Tibial nerve (tissue), 4 donors: ENCODE data around the gene HSD17B11. TPM values are rescaled to one million over a fixed set of nuclear protein-coding genes. Genes with fewer than 3 reads are reported as not detected.

Experiments
- DNase-seq, 2 donors: peaks; one replicate each; pipeline ENCODE4 v3.0.0-alpha.2; 2019; ENCODE audit warnings: low spot score in 2 of 2
- H3K27ac ChIP-seq, 4 donors: fragments of 200-600 bp; sonication (generic) in 3 of 4; one replicate each; pipeline ENCODE4 v1.5.1; 2017 to 2019; ENCODE audit warnings: mild to moderate bottlenecking in 1 of 4
- H3K27me3 ChIP-seq, 2 donors: fragments of 200-600 bp; sonication (generic) in 1 of 2; one replicate each; pipeline versions ENCODE4 v1.5.1 to v1.6.0; 2017 to 2019
- H3K36me3 ChIP-seq, 3 donors: fragments of 200-600 bp; sonication (generic); one replicate each; pipeline ENCODE4 v1.5.1; 2018 to 2019
- H3K4me1 ChIP-seq, 4 donors: fragments of 200-600 bp; sonication (generic) in 3 of 4; one replicate each; pipeline ENCODE4 v1.5.1; 2017 to 2019
- H3K4me3 ChIP-seq, 4 donors: fragments of 200-600 bp; sonication (generic) in 3 of 4; one replicate each; pipeline ENCODE4 v1.5.1; 2017 to 2019; ENCODE audit warnings: mild to moderate bottlenecking in 1 of 4, moderate library complexity in 1 of 4
- H3K9me3 ChIP-seq, 4 donors: fragments of 200-600 bp; sonication (generic) in 3 of 4; one replicate each; pipeline ENCODE4 v1.5.1; 2017 to 2019
- EP300 ChIP-seq, 2 donors: sonication (generic); formaldehyde crosslinking; IDR thresholded peaks; one replicate each; pipeline ENCODE4 v1.6.1; 2017; ENCODE audit warnings: antibody characterized with exemption in 2 of 2, mild to moderate bottlenecking in 1 of 2
- POLR2A ChIP-seq, 2 donors: fragments of 450-650 bp; IDR thresholded peaks; one replicate each; pipeline ENCODE4 v1.6.1; 2017; ENCODE audit warnings: antibody characterized with exemption in 2 of 2, mild to moderate bottlenecking in 2 of 2, moderate library complexity in 2 of 2
- WGBS, 2 donors: methylation state at CpG; one replicate each; pipeline ENCODE4 v1.1.5; 2018; 5-methylcytosine and 5-hydroxymethylcytosine counted together
- total RNA-seq, 4 donors: library from RNA; depleted of rRNA; stranded (reverse); fragments of >200 nt; gene quantifications; one replicate each; pipeline ENCODE4 v1.1.0, GENCODE V29; 2016
- TF ChIP-seq, protein P1 (sequence below), 5 experiments: fragments of 200-600 bp in 3 of 5; fragments of 450-650 bp in 2 of 5; sonication (generic) in 3 of 5; IDR thresholded peaks; one replicate each; pipeline ENCODE4 v1.5.1; 2016 to 2019; ENCODE audit warnings: antibody characterized with exemption in 5 of 5, mild to moderate bottlenecking in 3 of 5, moderate library complexity in 2 of 5

The HSD17B11 gene
- total RNA-seq, 4 donors from 2014 or later: 62.4 to 75.1 (median 67.8) TPM

DNA sequence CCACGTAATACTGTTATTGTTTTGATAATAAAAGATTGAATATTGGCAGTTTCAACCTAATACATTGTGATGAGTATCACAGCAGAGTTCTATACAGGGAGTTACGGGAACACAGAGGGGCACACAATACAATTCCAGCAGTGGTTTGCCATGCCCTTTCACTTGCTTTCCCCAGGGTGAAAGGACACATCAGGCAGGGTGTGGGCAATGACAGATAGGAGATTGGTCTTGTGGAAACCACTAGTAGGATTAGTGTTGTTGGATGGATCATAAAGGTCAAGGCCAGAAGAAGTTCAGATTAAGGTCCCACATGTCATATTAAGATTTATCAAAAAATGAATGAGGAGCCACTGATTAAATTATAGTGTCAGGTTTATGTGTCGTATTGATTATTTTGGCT is 8.1 kb downstream of the HSD17B11 start:
- 56 to 66% methylated on average over 3 of the region's 3 CpGs for WGBS, 2 donors
- H3K27ac ChIP-seq: peak overlapping the region in 1 of 4 donors; percentile 28

DNA sequence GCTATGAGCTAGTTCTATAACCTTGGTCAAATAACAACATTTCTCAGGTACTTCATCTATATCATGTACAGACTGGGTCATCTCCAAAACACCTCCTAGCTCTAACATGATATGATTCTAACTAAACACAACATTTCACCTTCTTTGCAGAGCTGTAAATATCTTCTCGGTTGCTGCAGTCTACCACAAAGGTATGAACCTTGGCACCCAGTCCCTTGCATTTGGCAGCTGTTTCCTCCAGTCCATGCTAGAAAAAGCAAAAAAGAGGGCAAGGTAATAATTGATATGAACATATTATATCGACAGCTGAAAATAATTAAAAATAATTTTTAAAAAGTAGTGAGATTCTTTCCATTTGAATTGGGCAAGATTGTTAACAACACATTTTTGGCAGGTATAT is 8.9 kb downstream of the HSD17B11 start:
- H3K36me3 ChIP-seq: peaks cover 0 to 47% (median 0%) of the 10 kb centered on the region in 3 donors
- peaks cover 0 to 4% (median 0%) of the 10 kb centered on the region in 4 donors for H3K9me3 ChIP-seq
- no peak for DNase-seq
- H3K4me3 ChIP-seq: no peak overlapping the region
- no peaks in the 10 kb centered on the region for H3K27me3 ChIP-seq
- H3K4me1 ChIP-seq: peaks cover 0 to 7% (median 0%) of the 10 kb centered on the region in 4 donors
- WGBS, 2 donors: 54 to 81% methylated on average over 2 of the region's 2 CpGs
- H3K27ac ChIP-seq: no peak overlapping the region
- TF ChIP-seq EP300 (IDR thresholded peaks at IDR 0.05) (no peak), POLR2A (IDR thresholded peaks at IDR 0.05) (no peak)
- TF ChIP-seq, protein P1, sequence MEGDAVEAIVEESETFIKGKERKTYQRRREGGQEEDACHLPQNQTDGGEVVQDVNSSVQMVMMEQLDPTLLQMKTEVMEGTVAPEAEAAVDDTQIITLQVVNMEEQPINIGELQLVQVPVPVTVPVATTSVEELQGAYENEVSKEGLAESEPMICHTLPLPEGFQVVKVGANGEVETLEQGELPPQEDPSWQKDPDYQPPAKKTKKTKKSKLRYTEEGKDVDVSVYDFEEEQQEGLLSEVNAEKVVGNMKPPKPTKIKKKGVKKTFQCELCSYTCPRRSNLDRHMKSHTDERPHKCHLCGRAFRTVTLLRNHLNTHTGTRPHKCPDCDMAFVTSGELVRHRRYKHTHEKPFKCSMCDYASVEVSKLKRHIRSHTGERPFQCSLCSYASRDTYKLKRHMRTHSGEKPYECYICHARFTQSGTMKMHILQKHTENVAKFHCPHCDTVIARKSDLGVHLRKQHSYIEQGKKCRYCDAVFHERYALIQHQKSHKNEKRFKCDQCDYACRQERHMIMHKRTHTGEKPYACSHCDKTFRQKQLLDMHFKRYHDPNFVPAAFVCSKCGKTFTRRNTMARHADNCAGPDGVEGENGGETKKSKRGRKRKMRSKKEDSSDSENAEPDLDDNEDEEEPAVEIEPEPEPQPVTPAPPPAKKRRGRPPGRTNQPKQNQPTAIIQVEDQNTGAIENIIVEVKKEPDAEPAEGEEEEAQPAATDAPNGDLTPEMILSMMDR (IDR thresholded peaks at IDR 0.05): no peak

More for the DNA sequence above, 8.1 kb downstream of the HSD17B11 start:
- Histone ChIP-seq H3K4me1 (peaks cover 0 to 7% (median 0%) of the 10 kb centered on the region in 4 donors), H3K4me3 (no peak overlapping the region), H3K36me3 (peaks cover 0 to 47% (median 0%) of the 10 kb centered on the region in 3 donors), H3K27me3 (no peaks in the 10 kb centered on the region), H3K9me3 (peaks cover 0 to 4% (median 0%) of the 10 kb centered on the region in 4 donors)
- DNase-seq: no peak
- TF ChIP-seq, protein P1 (IDR thresholded peaks at IDR 0.05): no peak
- TF ChIP-seq POLR2A (IDR thresholded peaks at IDR 0.05) (no peak), EP300 (IDR thresholded peaks at IDR 0.05) (no peak)

DNA sequence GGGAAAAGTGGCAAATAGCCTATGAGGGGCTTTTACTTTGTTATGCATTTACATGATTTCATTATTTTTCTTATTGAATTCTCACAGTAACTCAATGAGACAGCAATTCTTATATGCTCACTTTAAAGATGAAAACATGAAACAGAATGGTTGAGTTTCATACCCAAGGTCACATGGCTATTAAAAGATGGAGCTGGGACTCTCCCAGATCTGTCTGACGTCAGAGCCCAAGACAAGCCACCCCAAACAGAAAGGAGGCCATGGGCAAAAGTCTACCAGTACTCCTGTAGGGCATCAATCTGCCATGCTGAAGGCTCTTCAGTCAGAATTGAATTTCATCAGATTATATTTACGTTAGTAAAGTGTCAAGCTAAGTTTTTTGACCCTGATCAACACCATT is 13.2 kb downstream of the HSD17B11 start:
- 78 to 80% methylated on average over 2 of the region's 2 CpGs for WGBS, 2 donors
- peaks cover 3 to 54% (median 3%) of the 10 kb centered on the region in 3 donors for H3K36me3 ChIP-seq
- no peaks in the 10 kb centered on the region for H3K27me3 ChIP-seq
- no peak overlapping the region for H3K27ac ChIP-seq
- no peak overlapping the region for H3K4me3 ChIP-seq
- DNase-seq: no peak
- no peaks in the 10 kb centered on the region for H3K9me3 ChIP-seq
- H3K4me1 ChIP-seq: peaks cover 0 to 21% (median 0%) of the 10 kb centered on the region in 4 donors
- TF ChIP-seq EP300 (IDR thresholded peaks at IDR 0.05): no peak

DNA sequence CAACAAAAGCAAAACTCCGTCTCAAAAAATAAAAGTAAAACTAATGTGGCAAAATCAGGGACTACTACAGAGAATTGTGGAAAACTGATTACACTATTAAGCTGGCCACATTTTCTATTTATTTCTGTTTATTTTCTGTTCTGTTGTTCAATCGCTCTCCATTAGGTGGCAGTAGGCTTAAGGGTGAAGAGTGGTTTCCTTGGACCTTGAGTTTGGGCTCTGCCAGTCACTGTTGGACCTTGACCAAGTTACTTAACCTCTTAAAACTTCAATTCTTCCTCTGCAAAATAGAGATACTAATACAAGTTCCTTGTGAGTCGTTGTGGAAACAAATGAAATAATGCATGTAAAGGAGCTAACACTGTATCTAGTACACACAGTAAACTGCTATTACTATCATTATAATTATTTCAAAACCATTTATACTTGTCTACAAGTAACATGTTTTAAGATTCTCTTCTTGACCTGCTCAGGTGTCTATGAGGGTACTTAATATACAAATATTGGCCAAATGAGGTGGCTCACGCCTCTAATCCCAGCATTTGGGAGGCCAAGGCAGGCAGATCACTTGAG is 15.2 kb downstream of the HSD17B11 start:
- no peaks in the 10 kb centered on the region for H3K27me3 ChIP-seq
- H3K4me3 ChIP-seq: no peak overlapping the region
- peaks cover 0 to 19% (median 0%) of the 10 kb centered on the region in 4 donors for H3K4me1 ChIP-seq
- TF ChIP-seq, protein P1 (IDR thresholded peaks at IDR 0.05): peak; percentile 54 to 77 (median 59)
- TF ChIP-seq POLR2A (IDR thresholded peaks at IDR 0.05): no peak
- peak in 1 of 2 donors; percentile 50 for TF ChIP-seq EP300 (IDR thresholded peaks at IDR 0.05)
- no peak overlapping the region for H3K27ac ChIP-seq
- H3K36me3 ChIP-seq: peaks cover 4 to 60% (median 10%) of the 10 kb centered on the region in 3 donors
- 44 to 48% methylated on average over 4 of the region's 4 CpGs for WGBS, 2 donors
- DNase-seq: peak in 1 of 2 donors; percentile 77
- H3K9me3 ChIP-seq: no peaks in the 10 kb centered on the region

DNA sequence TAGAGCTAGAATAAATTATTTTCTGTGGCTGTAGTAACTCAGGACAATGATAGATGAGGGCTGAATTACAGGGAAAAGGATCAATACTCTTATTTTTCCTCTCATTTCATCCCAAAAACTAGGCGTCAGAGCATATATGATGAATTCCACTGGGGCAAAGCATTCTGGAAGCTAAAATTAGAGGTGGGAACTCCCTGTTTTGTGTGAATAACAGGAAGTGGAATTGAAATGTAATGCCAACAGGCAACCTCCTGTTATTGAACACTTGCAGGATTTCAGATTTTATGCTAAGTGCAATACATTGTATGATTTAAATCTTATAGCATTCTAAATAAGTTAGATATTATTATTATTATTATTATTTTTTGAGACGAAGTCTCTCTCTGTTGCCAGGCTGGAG is 20.9 kb downstream of the HSD17B11 start:
- H3K27me3 ChIP-seq: no peaks in the 10 kb centered on the region
- 78 to 80% methylated on average over 2 of the region's 2 CpGs for WGBS, 2 donors
- peaks cover 0 to 10% (median 0%) of the 10 kb centered on the region in 4 donors for H3K4me1 ChIP-seq
- H3K9me3 ChIP-seq: no peaks in the 10 kb centered on the region
- DNase-seq: no peak
- H3K4me3 ChIP-seq: no peak overlapping the region
- no peak overlapping the region for H3K27ac ChIP-seq
- peaks cover 4 to 86% (median 19%) of the 10 kb centered on the region in 3 donors for H3K36me3 ChIP-seq
- TF ChIP-seq, protein P1 (IDR thresholded peaks at IDR 0.05): no peak
- TF ChIP-seq POLR2A (IDR thresholded peaks at IDR 0.05): no peak
- TF ChIP-seq EP300 (IDR thresholded peaks at IDR 0.05): no peak
